Smooth muscle cell of the brain vasculature (primary cell): ENCODE measurements around the gene CDCP2.

Source experiments
- DNase-seq: peaks from one replicate; pipeline ENCODE4 v3.0.0-alpha.2; 2012; ENCODE audit warnings: low read depth, low spot score

The CDCP2 gene

GRCh38 chr1:54152696-54153095 lies at the start of gene CDCP2:
TSS of gene CDCP2 (minus strand) at chr1:54153000. CDS start at chr1:54152922, 78 bp downstream.
- no peak for DNase-seq

GRCh38 chr1:54200519-54200997 lies 47.8 kb upstream of the CDCP2 start:
- no peak for DNase-seq

- DNase-seq: peak; percentile 91
Measured at GRCh38 chr1:54199765-54200518, 47.1 kb upstream of the CDCP2 start, which contains the start of the genes CYB5RL and MRPL37. TSS of gene CYB5RL (minus strand) at chr1:54200030. CDS start at chr1:54195616, 4,414 bp downstream. TSS of gene MRPL37 (plus strand) at chr1:54200167. CDS start at chr1:54200244, 77 bp downstream.

GRCh38 chr1:54199151-54199764 lies 46.5 kb upstream of the CDCP2 start:
- no peak for DNase-seq

- no peak for DNase-seq
Measured at GRCh38 chr1:54193453-54193852, 40.7 kb upstream of the CDCP2 start.

GRCh38 chr1:54191525-54191924 lies 38.7 kb upstream of the CDCP2 start:
- DNase-seq: no peak

GRCh38 chr1:54190526-54190925 lies 37.7 kb upstream of the CDCP2 start:
- no peak for DNase-seq

GRCh38 chr1:54188291-54188690 lies 35.5 kb upstream of the CDCP2 start:
- DNase-seq: no peak

- no peak for DNase-seq
Measured at GRCh38 chr1:54186056-54186455, 33.3 kb upstream of the CDCP2 start.

- DNase-seq: no peak
Measured at GRCh38 chr1:54180701-54181360, 28.0 kb upstream of the CDCP2 start.

GRCh38 chr1:54178296-54179070 lies 25.7 kb upstream of the CDCP2 start:
- no peak for DNase-seq

- DNase-seq: no peak
Measured at GRCh38 chr1:54177726-54178125, 24.9 kb upstream of the CDCP2 start.

- no peak for DNase-seq
Measured at GRCh38 chr1:54176621-54177327, 24.0 kb upstream of the CDCP2 start.

- no peak for DNase-seq
Measured at GRCh38 chr1:54174106-54174505, 21.3 kb upstream of the CDCP2 start.

- no peak for DNase-seq
Measured at GRCh38 chr1:54173681-54174080, 20.9 kb upstream of the CDCP2 start.

- DNase-seq: no peak
Measured at GRCh38 chr1:54172614-54173599, 20.1 kb upstream of the CDCP2 start.

- no peak for DNase-seq
Measured at GRCh38 chr1:54171606-54172005, 18.8 kb upstream of the CDCP2 start.

GRCh38 chr1:54171016-54171415 lies 18.2 kb upstream of the CDCP2 start:
- no peak for DNase-seq

- no peak for DNase-seq
Measured at GRCh38 chr1:54169068-54169467, 16.3 kb upstream of the CDCP2 start.
